HG03457 (cell line): Measurements from ENCODE around the gene NECTIN4.
"Not testable (repeated sequence)": the region's sequence is repeated elsewhere in the genome, so short reads cannot be mapped to it uniquely, and the experiment has no call there.

Experiments
- ATAC-seq: cut with Tn5 transposase; IDR thresholded peaks from one replicate; pipeline ENCODE4 v1.9.1; 2021; ENCODE audit warnings: moderate number of reproducible peaks; ENCODE audit not compliant: unreplicated experiment

The NECTIN4 gene

DNA sequence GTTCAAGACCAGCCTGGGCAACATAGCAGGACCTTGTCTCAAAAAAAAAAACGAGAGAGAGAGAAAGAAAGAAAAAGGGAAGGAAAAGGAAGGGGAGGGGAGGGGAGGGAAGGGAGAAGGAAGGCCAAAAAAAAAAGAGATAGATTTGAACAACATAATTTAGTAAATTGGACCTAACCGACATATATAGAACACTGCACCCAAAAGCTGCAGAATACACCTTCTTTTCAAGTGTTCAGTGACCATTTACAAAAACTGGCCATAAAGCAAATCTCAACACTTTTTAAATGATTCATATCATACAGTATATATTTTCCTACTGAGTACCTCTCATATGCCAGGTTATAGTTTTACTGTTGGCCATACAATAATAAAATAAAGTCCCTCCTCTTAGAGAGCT lies 57.5 kb downstream of the NECTIN4 start:
- ATAC-seq: no peak

DNA sequence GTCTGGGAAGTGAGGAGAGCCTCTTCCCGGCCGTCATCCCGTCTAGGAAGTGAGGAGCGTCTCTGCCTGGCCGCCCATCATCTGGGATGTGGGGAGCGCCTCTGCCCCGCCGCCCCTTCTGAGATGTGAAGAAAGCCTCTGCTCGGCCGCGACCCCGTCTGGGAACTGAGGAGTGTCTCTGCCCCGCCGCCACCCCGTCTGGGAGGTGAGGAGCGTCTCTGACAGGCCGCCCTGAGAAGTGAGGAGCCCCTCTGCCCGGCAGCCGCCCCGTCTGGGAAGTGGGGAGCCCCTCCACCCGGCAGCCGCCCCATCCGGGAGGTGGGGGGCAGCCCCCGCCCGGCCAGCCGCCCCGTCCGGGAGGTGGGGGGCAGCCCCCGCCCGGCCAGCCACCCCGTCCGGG lies 59.9 kb downstream of the NECTIN4 start:
- ATAC-seq: not testable (repeated sequence)

DNA sequence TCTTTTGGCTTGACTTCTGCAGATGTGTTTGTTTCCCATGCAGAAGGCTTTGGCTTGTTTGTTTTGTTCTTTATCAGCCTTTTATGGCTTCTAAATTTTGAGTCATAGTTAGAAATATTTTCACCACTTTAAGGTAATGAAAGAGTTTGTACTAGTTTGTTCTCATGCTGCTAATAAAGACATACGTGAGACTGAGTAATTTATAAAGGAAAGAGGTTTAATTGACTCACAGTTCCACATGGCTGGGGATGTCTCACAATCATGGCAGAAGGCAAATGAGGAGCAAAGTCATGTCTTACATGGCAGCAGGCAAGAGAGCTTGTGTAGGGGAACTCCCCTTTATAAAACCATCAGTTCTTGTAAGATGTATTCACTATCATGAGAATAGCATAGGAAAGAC lies 62.4 kb downstream of the NECTIN4 start:
- not testable (repeated sequence) for ATAC-seq

DNA sequence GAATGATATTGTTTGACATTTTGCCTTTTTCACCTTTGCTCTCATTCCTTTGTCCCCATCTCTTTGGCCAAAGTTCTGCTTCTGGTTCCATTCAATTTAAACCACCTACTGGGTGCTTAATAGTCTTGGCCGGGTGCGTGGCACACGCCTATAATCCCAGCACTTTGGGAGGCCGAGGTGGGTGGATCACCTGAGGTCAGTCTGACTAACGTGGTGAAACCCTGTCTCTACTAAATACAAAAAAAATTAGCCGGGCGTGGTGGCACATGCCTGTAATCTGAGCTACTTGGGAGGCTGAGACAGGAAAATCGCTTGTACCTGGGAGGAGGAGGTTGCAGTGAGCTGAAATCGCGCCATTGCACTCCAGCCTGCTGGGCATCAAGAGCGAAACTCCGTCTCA lies 66.9 kb downstream of the NECTIN4 start:
- ATAC-seq: not testable (repeated sequence)

DNA sequence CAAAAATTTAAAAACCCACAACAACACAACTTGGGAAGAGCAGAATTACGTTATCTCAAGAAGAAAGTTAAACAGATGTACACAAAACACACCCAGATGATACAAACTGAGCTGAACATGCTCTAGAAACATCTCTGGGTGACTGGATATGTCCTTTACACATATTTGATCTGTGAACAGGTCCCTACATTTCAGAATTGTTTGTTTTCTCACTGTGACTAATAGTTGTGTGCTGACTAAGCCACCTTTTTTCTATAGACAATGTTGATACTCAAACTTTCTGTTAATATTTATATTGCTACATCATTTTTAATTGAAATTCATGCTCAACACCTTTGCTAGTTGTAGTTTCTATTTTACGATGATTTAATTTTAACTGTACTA lies 67.4 kb downstream of the NECTIN4 start:
- ATAC-seq: no peak

DNA sequence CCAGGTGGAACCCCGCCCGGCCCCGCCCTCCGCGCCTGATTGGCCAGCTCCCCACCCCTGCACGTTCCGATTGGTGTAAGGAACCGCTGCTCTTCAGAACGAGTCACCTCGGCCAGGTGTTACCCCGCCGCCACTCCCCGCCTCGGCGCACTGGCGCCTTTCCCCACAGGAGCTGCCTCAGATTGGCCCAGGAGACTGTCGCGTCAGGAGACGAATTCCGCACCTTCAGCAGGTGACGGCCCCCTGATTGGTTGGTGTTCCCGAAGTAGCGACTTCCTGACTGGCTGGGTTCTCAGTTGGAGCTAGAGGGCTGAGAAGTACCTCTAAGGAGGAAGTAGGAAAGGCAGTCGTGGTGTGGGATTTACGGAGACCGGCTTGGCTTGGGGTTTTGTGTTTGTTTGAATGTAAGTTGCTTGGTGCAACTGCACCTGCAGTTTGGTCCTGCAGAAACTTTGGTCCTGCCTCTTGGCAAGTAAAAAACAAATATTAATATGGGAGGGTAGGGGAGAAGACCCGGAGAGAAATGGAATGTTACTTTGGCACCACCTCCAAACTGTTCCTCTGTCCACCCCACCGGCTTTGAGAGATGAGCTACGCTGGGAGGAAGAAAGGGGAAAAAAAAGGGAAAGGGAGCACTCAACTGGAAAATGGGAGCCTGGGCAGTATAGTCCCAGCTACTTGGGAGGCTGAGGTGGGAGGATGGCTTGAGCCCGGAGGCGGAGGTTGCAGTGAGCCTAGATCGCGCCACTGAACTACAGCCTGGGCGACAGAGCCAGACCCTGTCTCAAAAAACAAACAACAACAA lies 68.0 kb downstream of the NECTIN4 start:
- ATAC-seq: peak; percentile 70
